ENCODE results near the gene MAPK1IP1L.
"Not testable (repeated sequence)": the region's sequence is repeated elsewhere in the genome, so short reads cannot be mapped to it uniquely, and the experiment has no call there.

Gene MAPK1IP1L

DNA sequence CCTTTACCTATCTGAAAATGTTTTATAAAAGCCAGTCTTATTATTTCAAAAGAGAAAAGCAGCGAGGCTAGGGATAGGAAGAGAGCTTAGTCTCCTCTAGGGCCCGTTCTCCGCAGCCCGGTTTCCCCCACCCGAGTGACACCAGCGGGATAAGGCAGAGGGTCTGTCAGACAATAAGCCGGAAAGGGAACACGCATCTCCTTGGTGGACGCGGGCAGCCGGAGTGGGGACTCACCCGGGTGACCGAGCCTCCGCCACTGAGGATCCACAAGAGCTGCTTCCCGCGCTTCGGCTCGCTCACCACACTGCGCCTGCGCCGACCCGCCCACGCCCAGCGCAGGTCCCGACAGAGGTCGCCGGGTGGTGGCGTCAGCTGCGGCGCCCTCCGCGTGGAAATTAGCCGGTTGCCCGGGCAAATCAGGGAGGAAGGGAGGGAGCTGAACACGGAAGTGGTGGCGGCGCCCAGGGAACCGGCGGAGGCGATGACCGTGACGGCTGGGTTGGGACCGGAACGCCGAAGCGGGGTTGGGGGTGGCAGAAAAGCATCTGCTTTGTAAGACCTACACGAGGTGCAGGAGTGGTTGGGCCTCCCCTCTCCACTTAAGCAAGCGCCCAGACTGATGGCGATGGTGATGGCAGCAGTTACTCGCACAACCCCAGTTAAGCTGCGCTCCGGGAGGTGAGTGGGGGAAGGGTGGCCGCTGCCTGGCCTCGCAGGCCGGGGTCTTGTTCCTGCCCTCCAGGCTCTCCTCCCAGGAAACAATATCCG is 24.5 kb upstream of the MAPK1IP1L start, which contains the start of the genes SOCS4 and WDHD1:
TSS of gene SOCS4 (plus strand) at position 444 of the 769 bp plus-strand sequence. CDS start 15,806 bp downstream, outside the sequence.
TSS of gene WDHD1 (minus strand) at position 307 of the 769 bp plus-strand sequence. CDS start 312 bp downstream, outside the sequence.
- no peak for TF ChIP-seq CTCF (IDR thresholded peaks at IDR 0.05; ENCODE audit: low read depth, low read length, missing control alignments)
- peak; percentile 77 for DNase-seq (ENCODE audit: extremely low read depth, low read depth)
- peak within 1 kb of the TSS; percentile 73 for H3K4me3 ChIP-seq (replicated peaks; ENCODE audit: low read depth, low read length)

GRCh38 chr14:55028066-55028465 is 23.4 kb upstream of the MAPK1IP1L start:
- peak overlapping the region; percentile 73 for H3K4me3 ChIP-seq (replicated peaks; ENCODE audit: low read depth, low read length)
- DNase-seq (ENCODE audit: extremely low read depth, low read depth): no peak
- TF ChIP-seq CTCF (IDR thresholded peaks at IDR 0.05; ENCODE audit: low read depth, low read length, missing control alignments): no peak

DNA sequence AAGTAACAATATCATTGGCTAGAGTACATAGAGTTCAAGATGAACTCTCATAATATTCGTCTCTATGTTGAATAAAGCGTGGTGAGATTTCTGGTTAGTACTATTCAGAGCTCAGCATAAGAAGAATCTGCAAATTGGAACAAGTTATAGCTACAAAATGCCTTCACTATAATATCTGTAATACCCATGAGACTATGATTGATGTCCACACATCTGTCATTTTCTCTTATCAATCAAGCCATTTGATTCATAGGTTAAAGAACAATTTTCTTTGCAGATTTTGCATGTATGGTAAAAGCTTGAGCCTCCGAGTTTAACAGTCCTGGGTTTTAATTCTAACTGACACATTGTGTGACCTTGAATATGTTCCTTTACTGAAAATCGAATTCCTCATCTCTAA is 23.0 kb upstream of the MAPK1IP1L start:
- H3K4me3 ChIP-seq (replicated peaks; ENCODE audit: low read depth, low read length): peak overlapping the region; percentile 73
- no peak for DNase-seq (ENCODE audit: extremely low read depth, low read depth)
- no peak for TF ChIP-seq CTCF (IDR thresholded peaks at IDR 0.05; ENCODE audit: low read depth, low read length, missing control alignments)

- H3K4me3 ChIP-seq (replicated peaks; ENCODE audit: low read depth, low read length): no peak overlapping the region
- TF ChIP-seq CTCF (IDR thresholded peaks at IDR 0.05; ENCODE audit: low read depth, low read length, missing control alignments): no peak
- DNase-seq (ENCODE audit: extremely low read depth, low read depth): no peak
Measured at GRCh38 chr14:55031190-55031589, 20.3 kb upstream of the MAPK1IP1L start.

DNA sequence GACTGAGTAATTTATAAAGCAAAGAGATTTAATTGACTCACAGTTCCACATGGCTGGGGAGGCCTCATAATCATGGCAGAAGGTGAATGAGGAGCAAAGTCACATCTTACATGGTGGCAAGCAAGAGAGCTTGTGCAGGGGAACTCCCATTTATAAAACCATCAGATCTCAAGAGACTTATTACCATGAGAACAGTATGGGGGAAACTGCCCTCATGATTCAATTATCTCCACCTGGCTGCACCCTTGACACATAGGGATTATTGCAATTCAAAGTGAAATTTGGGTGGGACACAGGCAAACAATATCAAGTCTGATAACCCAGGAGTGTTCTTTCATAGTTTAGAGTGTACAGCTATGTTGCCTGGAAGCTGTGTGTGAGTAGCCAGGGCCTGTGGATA is 13.5 kb upstream of the MAPK1IP1L start:
- not testable (repeated sequence) for DNase-seq (ENCODE audit: extremely low read depth, low read depth); H3K4me3 ChIP-seq (replicated peaks; ENCODE audit: low read depth, low read length)

- no peak for TF ChIP-seq CTCF (IDR thresholded peaks at IDR 0.05; ENCODE audit: low read depth, low read length, missing control alignments)
- H3K4me3 ChIP-seq (replicated peaks; ENCODE audit: low read depth, low read length): no peak overlapping the region
- DNase-seq (ENCODE audit: extremely low read depth, low read depth): no peak
Measured at GRCh38 chr14:55038708-55039107, 12.7 kb upstream of the MAPK1IP1L start.

DNA sequence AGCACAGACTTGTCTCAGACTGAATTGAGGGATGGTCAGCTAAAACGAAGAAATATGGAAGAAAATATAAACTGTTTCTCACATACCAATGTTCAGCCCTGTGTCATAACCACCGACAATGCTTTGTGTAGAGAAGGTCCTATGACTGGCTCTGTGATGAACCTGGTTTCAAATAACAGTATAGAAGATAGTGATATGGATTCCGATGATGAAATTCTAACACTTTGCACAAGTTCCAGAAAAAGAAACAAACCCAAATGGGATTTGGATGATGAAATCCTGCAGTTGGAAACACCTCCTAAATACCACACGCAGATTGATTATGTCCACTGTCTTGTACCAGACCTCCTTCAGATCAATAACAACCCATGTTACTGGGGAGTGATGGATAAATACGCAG is 7.9 kb upstream of the MAPK1IP1L start:
- no peak for TF ChIP-seq CTCF (IDR thresholded peaks at IDR 0.05; ENCODE audit: low read depth, low read length, missing control alignments)
- no peak overlapping the region for H3K4me3 ChIP-seq (replicated peaks; ENCODE audit: low read depth, low read length)
- DNase-seq (ENCODE audit: extremely low read depth, low read depth): no peak

All from HFF-Myc (cell line).